ENCODE results near the gene RHOJ.
"Not testable (repeated sequence)": the region's sequence is repeated elsewhere in the genome, so short reads cannot be mapped to it uniquely, and the experiment has no call there.

Gene RHOJ

GRCh38 chr14:63297372-63298063, 93.3 kb downstream of the RHOJ start:
- no peak for DNase-seq (ENCODE audit: low read depth)

- DNase-seq (ENCODE audit: low read depth) = no peak
Observed at GRCh38 chr14:63299351-63300110, 95.3 kb downstream of the RHOJ start.

GRCh38 chr14:63300854-63301253, 96.6 kb downstream of the RHOJ start:
- no peak for DNase-seq (ENCODE audit: low read depth)

DNA sequence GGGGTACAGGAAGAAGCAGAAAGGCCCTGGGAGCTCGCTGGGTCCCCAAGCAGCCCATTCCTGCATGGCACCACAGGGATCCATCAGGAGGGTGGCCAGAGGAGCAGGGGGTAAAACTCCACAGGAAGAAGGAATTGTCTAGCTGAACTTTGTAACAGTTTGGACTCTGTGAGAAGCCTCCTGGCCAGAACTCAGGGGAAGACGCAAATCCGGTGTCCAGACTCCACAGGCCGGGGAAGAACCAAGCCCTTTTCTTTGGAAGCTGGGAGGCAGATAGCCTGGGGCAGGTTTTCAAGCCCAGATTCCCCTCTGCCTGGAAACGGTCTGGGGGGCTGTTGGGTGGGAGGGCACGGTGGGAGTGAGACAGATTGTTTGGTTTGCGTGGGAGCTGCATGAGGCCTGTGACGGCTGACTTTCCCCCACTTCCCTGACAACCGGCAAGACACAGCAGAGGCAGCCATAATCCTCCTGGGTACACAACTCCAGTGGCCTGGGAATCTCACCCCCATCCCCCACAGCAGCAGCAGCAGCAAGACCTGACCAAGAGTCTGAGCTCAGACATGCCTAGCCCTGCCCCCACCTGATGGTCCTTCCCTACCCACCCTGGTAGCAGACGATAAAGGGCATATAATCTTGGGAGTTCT, 97.8 kb downstream of the RHOJ start:
- no peak for DNase-seq (ENCODE audit: low read depth)

GRCh38 chr14:63304429-63304828, 100.2 kb downstream of the RHOJ start:
- DNase-seq (ENCODE audit: low read depth) = not testable (repeated sequence)

- DNase-seq (ENCODE audit: low read depth) = peak; percentile 34
Observed at GRCh38 chr14:63308723-63309317, 104.6 kb downstream of the RHOJ start.

GRCh38 chr14:63318835-63319234, 114.6 kb downstream of the RHOJ start, which contains the start of gene GPHB5:
TSS of gene GPHB5 (minus strand) at chr14:63318935. CDS start at chr14:63317849, 1,086 bp downstream.
- no peak for DNase-seq (ENCODE audit: low read depth)

GRCh38 chr14:63322472-63322871, 118.2 kb downstream of the RHOJ start:
- DNase-seq (ENCODE audit: low read depth) = no peak

DNA sequence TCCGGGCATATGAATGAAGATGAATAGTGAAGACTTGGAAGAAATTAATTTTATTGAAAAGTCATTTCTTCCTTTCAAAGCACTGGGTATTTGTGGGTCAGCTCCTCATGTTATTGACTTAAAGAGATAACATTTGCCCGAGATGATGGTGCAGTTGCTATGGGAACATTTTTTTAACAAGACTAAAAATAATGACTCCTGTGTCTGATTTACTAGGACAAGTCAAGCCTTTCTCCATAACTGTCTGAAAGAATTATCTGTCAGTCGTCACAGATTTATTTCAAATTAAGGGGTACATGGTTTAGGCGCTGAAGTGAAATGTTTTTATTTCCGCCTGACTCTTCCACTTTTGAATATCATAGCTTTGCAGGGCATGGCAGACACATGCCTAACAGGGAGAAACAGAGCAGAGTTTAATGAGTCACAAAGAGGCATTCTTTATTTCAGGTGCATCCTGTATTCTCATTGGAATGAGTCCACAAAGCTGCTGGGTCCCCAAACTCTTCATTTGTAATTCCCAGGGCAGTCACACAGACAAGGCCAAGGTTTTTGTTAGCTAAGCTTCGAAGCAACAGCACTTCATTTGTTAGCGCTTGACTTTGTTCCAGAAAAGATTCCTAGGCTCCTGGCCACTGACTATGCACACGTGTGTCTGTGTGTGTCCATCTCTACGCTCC, 118.8 kb downstream of the RHOJ start:
- no peak for DNase-seq (ENCODE audit: low read depth)

GRCh38 chr14:63326840-63327239, 122.6 kb downstream of the RHOJ start:
- DNase-seq (ENCODE audit: low read depth) = no peak

DNA sequence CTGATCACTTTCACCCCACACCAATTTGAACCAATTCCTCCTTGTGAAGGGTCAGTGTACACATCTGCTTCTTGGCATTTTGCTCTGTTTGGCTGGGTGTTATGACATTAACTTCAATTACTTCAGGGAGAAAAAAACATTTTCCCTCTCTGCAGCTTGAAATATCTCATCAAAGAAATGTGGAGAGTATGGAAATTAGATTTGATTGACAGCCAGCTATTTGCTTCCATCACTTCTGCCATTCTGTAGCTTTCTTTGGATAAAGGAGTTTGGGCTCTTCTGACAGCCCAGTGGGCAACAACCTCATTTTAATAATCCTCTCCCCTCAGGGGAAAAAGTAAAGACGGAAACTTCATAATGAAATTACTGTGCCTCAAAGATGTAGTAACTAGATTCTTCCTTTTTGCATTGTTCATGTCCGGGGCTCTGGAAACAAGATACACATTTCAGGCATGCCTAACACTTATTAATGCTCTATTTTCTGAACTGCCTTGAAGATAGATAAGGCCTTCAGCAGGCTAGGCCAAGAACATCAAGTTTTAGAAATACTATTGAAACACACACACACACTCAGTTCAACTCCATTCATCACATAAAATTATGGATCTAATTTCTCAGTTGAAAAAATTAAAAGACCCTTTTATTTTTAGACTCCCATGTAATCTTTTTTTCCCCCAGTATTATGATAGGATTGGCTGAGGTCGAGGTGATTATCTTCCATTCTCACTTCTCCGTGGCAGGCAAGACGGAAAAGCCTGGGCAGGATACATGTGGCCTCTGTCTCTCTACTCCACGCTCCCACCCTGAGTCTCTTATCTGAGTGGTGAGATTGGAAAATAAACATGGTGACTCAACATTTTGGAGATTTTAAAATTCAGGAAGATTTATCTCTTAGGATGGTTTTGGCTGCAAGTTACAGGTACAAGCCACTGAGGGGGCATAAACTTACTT, 124.8 kb downstream of the RHOJ start:
- no peak for DNase-seq (ENCODE audit: low read depth)

DNA sequence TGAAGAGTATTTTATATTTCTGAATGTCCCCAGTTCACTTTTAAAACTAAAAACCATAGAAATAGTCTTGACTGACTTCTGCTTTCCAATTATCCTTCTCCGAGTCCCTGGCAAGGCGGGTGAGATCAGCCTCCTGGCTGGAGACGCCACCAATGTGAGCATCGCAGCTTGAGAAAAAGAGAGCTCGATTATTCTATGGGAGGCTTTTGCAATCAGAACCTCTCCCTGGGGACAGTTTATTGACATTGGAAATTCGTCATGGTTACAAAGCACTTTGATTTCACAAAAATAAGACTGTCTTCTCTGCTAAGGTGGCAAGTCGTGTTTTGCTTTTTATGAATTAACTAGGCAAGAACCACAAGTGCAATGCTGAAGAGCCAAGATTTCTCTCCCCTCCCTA, 138.1 kb downstream of the RHOJ start:
- DNase-seq (ENCODE audit: low read depth) = no peak

Data from iris pigment epithelial cell (primary cell).